AG09319 (cell line): Measurements from ENCODE around the gene NDRG4.

Experiments used
- DNase-seq: peaks from one replicate; pipeline ENCODE4 v3.0.0-alpha.2; 2010; ENCODE audit warnings: low read depth; ENCODE audit errors: extremely low read depth
- TF ChIP-seq, protein P1 (sequence below): IDR thresholded peaks from 2 replicates; pipeline ENCODE4 v1.5.1; 2011; ENCODE audit warnings: low read depth, mild to moderate bottlenecking, inconsistent platforms, low read length, moderate library complexity

Gene NDRG4

DNA sequence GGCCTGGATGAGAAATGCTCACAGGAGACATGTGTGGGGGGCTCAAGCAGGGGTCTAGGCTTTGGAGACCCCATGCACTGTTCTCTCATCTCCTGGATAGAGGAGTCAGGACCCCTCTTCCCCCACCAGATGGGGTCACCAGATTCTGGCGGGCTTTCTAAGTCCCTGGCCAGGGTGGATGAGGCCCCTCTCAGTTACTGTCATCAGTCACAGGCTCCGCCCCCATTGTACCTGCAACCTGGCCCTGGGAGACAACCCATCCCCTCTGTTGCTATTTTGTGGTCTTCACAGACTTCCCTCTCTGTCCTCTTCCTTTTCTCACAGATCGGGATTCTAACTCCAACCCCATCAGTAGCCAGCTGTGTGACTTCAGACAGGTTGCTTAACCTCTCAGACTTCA, 33.5 kb upstream of the NDRG4 start:
- TF ChIP-seq, protein P1, sequence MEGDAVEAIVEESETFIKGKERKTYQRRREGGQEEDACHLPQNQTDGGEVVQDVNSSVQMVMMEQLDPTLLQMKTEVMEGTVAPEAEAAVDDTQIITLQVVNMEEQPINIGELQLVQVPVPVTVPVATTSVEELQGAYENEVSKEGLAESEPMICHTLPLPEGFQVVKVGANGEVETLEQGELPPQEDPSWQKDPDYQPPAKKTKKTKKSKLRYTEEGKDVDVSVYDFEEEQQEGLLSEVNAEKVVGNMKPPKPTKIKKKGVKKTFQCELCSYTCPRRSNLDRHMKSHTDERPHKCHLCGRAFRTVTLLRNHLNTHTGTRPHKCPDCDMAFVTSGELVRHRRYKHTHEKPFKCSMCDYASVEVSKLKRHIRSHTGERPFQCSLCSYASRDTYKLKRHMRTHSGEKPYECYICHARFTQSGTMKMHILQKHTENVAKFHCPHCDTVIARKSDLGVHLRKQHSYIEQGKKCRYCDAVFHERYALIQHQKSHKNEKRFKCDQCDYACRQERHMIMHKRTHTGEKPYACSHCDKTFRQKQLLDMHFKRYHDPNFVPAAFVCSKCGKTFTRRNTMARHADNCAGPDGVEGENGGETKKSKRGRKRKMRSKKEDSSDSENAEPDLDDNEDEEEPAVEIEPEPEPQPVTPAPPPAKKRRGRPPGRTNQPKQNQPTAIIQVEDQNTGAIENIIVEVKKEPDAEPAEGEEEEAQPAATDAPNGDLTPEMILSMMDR, result no peak

DNA sequence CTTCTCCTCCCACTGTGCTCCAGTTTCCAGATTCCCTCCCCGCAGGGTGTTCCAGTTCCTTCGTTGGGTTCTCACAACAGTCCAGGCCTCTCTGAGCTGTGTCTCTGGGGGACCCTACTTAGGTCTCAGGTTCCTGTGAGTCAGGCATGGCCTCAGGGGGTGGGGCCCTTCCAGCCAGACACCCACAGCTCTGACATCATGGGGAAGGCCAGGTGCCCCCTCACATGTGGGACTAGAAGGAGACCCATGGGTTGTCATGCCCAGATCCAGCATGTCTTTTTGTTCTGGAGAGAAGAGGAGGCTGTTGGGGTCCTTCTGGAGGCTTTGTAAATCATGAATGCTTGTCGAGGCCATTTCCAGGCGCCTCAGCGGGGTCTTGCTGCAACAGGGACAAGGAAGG, 32.0 kb upstream of the NDRG4 start:
- no peak for DNase-seq
- TF ChIP-seq, protein P1, result no peak

More for the DNA sequence above, 33.5 kb upstream of the NDRG4 start:
- DNase-seq, result no peak

DNA sequence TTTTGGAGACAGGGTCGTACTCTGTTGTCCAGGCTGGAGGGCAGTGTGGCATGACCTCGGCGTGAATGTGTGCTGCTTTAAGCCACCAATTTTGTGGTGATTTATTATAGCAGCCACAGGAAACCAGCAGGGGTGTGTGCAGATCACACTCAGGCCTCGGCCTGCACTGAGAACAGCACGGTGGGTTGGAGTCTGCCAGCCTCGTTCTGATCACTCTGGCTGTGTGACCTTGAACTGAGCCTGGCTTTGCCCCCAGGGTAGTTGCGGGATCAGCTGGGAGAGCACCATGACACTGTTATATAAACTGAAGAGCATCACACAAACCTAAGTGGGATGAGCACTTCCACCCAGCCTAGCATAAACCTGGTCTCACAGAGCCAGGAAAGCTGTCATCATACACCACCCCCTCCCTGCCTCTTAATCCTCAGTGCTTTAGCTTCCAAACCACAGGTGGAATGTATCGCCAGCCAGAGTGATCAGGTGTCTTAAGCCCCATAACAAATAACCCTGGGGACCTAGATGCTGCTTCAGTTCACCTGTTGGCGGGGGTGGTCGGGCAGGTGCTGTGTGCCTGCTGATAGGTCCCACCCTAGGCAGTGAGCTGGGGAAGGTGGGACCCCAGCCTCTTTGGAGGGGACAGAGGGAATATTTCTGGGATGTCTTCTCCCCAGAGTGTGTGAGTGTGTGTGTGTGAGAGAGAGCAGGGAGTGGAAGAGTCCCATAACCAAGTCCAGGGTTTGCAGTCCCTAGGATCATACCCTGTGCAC, 28.6 kb upstream of the NDRG4 start:
- DNase-seq, result no peak
- TF ChIP-seq, protein P1, result no peak

DNA sequence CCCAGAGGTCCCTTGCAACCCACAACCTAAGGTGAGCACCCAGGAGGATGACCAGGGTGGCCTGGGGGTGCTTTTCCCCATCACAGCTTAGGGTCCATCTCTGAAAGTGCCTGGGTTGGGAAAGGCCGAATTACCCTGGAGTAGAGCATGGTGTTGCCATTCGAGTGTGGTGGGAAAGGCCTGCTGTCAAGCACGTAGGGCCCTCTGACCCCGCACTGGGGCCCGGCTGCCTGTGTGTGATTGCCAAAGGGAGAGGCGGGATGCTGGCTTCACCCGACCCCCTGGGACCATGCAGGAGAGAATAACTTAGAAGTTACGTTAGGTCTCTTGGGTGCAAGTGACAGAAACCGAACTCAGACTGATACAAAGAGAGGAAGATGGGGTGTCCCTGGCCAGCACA, 27.7 kb upstream of the NDRG4 start:
- TF ChIP-seq, protein P1, result no peak
- DNase-seq, result no peak

DNA sequence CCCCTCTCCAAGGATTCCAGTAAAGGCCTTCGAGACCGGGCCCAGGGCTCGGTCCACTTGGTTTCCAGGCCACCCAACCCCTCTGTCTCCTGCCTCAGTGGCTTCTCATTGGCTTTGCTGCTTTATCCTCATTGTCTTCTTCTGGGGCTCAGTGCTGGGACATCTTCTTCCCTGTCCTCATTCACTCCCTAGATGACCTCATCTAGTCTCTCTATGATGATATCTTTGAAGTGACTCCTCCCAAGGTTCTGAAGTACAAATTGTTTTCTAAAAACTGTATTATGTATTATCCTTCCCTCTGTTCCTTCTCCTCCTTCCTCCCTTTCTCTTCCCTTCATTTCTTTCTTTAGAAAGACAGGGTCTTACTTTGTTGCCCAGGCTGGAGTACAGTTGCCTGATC, 27.1 kb upstream of the NDRG4 start:
- TF ChIP-seq, protein P1, result no peak
- no peak for DNase-seq

DNA sequence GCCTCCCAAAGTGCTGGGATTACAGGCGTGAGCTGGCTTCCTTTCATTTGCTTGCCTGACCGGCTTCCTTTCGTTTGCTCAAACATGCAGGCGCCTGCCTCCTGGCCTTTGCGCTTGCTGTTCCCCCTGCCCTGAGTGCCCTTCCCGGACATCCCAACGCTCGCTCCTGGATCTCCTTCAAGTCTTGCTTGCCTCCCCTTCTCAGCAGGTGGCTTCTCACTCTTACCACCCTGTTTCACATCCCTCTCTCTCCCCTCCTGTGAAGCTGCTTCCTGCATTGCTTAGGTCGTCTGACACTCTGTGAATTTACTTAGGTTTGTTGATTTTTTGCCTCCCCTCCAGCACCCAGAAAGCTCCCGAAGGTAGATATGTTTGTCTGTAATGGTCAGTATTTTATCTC, 25.6 kb upstream of the NDRG4 start:
- TF ChIP-seq, protein P1, result no peak
- DNase-seq, result no peak

DNA sequence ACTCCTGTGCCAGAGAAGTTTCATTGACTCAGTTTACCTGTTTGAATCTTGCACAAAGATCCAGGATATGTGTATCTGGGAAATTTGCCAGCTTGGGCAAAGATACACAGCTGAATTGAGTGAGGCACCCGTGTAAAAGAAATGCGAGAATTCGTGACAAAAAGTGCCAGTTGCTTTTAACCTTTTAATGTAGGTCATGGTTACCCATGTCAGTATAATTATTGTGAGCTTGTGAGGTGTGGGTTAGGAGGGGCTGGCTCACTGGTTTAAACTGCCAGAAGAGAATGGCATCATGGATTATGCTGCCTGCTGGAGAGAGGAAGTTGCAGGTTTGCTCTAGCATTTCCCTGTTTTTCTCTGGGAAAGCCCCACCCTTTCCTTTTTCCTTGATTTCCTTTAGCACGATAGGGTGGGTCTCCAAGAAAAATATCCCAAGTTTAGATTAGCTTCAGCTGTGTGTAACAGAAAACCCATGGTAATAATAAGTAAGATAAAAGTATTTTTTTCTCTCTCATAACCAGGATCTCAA, 24.8 kb upstream of the NDRG4 start:
- no peak for DNase-seq
- TF ChIP-seq, protein P1, result no peak
